Neuronal stem cell (in vitro differentiated cells): Measurements from ENCODE around the gene KIF2B.
A peak's percentile ranks its signal among the peaks of the same experiment; 100 is the strongest.
"Not testable (repeated sequence)": the region's sequence is repeated elsewhere in the genome, so short reads cannot be mapped to it uniquely, and the experiment has no call there.

Source experiments
- DNase-seq: peaks from one replicate; pipeline ENCODE4 v3.0.0-alpha.2; 2013; ENCODE audit warnings: low spot score
- H2AFZ ChIP-seq: one replicate; pipeline ENCODE4 v1.6.1; 2013; ENCODE audit warnings: mild to moderate bottlenecking, low read length, inconsistent platforms
- H2AK5ac ChIP-seq: 2 replicates; pipeline ENCODE4 v1.6.1; 2013; ENCODE audit warnings: low read depth, mild to moderate bottlenecking, inconsistent platforms, low read length, moderate library complexity, mixed read lengths
- H2BK120ac ChIP-seq: 2 replicates; pipeline ENCODE4 v1.6.1; 2013; ENCODE audit warnings: low read depth, mild to moderate bottlenecking, inconsistent platforms, low read length, moderate library complexity, mixed read lengths
- H2BK12ac ChIP-seq: one replicate; pipeline ENCODE4 v1.6.1; 2013; ENCODE audit warnings: low read length, inconsistent platforms
- H2BK15ac ChIP-seq: 2 replicates; pipeline ENCODE4 v1.6.1; 2013; ENCODE audit warnings: mild to moderate bottlenecking, low read length, inconsistent platforms, mixed read lengths
- H2BK5ac ChIP-seq: one replicate; pipeline ENCODE4 v1.6.1; 2013; ENCODE audit warnings: inconsistent platforms, mild to moderate bottlenecking, low read length, moderate library complexity
- H3K14ac ChIP-seq: one replicate; pipeline ENCODE4 v1.6.1; 2013; ENCODE audit warnings: low read length, inconsistent platforms
- H3K18ac ChIP-seq: 2 replicates; pipeline ENCODE4 v1.6.1; 2013; ENCODE audit warnings: low read length, inconsistent platforms
- H3K23ac ChIP-seq: 2 replicates; pipeline ENCODE4 v1.6.1; 2013; ENCODE audit warnings: low read depth, mild to moderate bottlenecking, mixed read lengths, low read length, inconsistent platforms; ENCODE audit not compliant: poor library complexity
- H3K27ac ChIP-seq: replicated peaks from 3 replicates; pipeline ENCODE4 v1.5.1; 2013; ENCODE audit warnings: low read length, inconsistent platforms
- H3K27me3 ChIP-seq, 3 experiments: 2 replicates each; pipeline ENCODE4 v1.6.1; 2013; ENCODE audit warnings: low read length in 3 of 3, mild to moderate bottlenecking in 2 of 3, inconsistent platforms in 1 of 3, low read depth in 1 of 3, mixed read lengths in 1 of 3, moderate library complexity in 1 of 3; ENCODE audit not compliant: control insufficient read depth in 3 of 3, insufficient read depth in 3 of 3
- H3K36me3 ChIP-seq, 2 donors: replicated peaks in 1 of 2; 2 replicates each; pipeline ENCODE4 v1.6.1; 2013; ENCODE audit warnings: low read length in 2 of 2; ENCODE audit not compliant: control insufficient read depth in 2 of 2, insufficient read depth in 2 of 2
- H3K4ac ChIP-seq: 2 replicates; pipeline ENCODE4 v1.6.1; 2013; ENCODE audit warnings: inconsistent platforms, mild to moderate bottlenecking, low read length, moderate library complexity
- H3K4me1 ChIP-seq, 2 donors: 1 replicate in 1 of 2; 2 replicates in 1 of 2; pipeline ENCODE4 v1.6.1; 2013; ENCODE audit warnings: low read length in 2 of 2, low read depth in 1 of 2; ENCODE audit not compliant: control insufficient read depth in 2 of 2, insufficient read depth in 1 of 2
- H3K4me2 ChIP-seq: one replicate; pipeline ENCODE4 v1.6.1; 2013; ENCODE audit warnings: mild to moderate bottlenecking, low read length, inconsistent platforms; ENCODE audit not compliant: insufficient read depth, poor library complexity, severe bottlenecking
- H3K4me3 ChIP-seq, 2 donors: 2 replicates each; pipeline ENCODE4 v1.5.1; 2013; ENCODE audit warnings: low read length in 2 of 2, mild to moderate bottlenecking in 2 of 2, inconsistent platforms in 1 of 2, moderate library complexity in 1 of 2
- H3K79me1 ChIP-seq: one replicate; pipeline ENCODE4 v1.6.1; 2013; ENCODE audit warnings: low read depth, mild to moderate bottlenecking, inconsistent platforms, low read length, moderate library complexity
- H3K9ac ChIP-seq: one replicate; pipeline ENCODE4 v1.6.1; 2013; ENCODE audit warnings: mild to moderate bottlenecking, low read depth, low read length, inconsistent platforms; ENCODE audit not compliant: poor library complexity
- H3K9me3 ChIP-seq, 2 donors: replicated peaks in 1 of 2; 2 replicates each; pipeline versions ENCODE3 to v1.6.1; 2013; ENCODE audit warnings: low read length in 2 of 2, mild to moderate bottlenecking in 2 of 2, inconsistent platforms in 1 of 2, low read depth in 1 of 2, mixed read lengths in 1 of 2, moderate library complexity in 1 of 2; ENCODE audit not compliant: control insufficient read depth in 2 of 2, insufficient read depth in 1 of 2
- H4K8ac ChIP-seq: one replicate; pipeline ENCODE4 v1.6.1; 2013; ENCODE audit warnings: low read depth, mild to moderate bottlenecking, inconsistent platforms, low read length, moderate library complexity
- H4K91ac ChIP-seq: one replicate; pipeline ENCODE4 v1.6.1; 2013; ENCODE audit warnings: low read length, low read depth, mild to moderate bottlenecking, inconsistent platforms; ENCODE audit not compliant: poor library complexity
- WGBS, 2 donors: extraction: QIAGEN DNeasy Blood & Tissue Kit; methylation state at CpG; one replicate each; pipeline ENCODE4 v1.1.7; 2013; ENCODE audit warnings: missing lambda C conversion rate in 2 of 2, mixed read lengths in 1 of 2; ENCODE audit not compliant: insufficient read length in 2 of 2, insufficient replicate concordance in 1 of 2; ENCODE audit errors: extremely low coverage in 2 of 2; 5-methylcytosine and 5-hydroxymethylcytosine counted together

Gene KIF2B

DNA sequence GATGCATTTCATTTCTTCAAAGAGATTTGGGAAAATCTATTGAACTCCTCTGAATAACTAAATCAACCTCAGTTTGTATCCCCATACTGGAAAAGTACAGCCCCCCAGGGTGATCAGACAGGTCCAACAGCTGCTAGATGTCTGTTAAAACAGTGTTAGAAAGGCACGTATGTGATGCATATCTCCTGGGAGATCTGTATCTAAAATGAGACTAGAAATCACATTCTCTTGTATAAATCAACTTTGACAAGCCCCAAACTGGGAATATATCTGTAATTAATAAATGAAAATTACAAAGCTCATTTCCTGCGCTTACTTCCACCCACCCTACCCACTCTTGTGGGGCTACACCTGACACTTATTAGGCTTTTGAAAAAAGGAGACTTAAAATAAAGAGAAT is 3.8 kb upstream of the KIF2B start:
- H3K79me1 ChIP-seq = no peaks in the 10 kb centered on the region
- no peak overlapping the region for H2BK12ac ChIP-seq
- H3K9me3 ChIP-seq = no peaks in the 10 kb centered on the region
- H2AFZ ChIP-seq = no peak overlapping the region
- H3K23ac ChIP-seq = no peak overlapping the region
- H3K27ac ChIP-seq = no peak overlapping the region
- no peaks in the 10 kb centered on the region for H3K27me3 ChIP-seq
- H3K4ac ChIP-seq = no peak overlapping the region
- no peak overlapping the region for H2BK120ac ChIP-seq
- H3K9ac ChIP-seq = no peak overlapping the region
- no peak for DNase-seq
- no peak overlapping the region for H3K4me2 ChIP-seq
- H4K8ac ChIP-seq = no peak overlapping the region
- no peaks in the 10 kb centered on the region for H3K4me1 ChIP-seq
- H4K91ac ChIP-seq = no peak overlapping the region
- H3K36me3 ChIP-seq = no peaks in the 10 kb centered on the region
- H2BK5ac ChIP-seq = no peak overlapping the region
- no CpG with 5 or more reads among the region's 2 CpGs for WGBS, 2 donors
- no peak overlapping the region for H2BK15ac ChIP-seq
- H3K18ac ChIP-seq = no peak overlapping the region
- H2AK5ac ChIP-seq = no peak overlapping the region
- H3K4me3 ChIP-seq = no peak overlapping the region
- no peak overlapping the region for H3K14ac ChIP-seq

DNA sequence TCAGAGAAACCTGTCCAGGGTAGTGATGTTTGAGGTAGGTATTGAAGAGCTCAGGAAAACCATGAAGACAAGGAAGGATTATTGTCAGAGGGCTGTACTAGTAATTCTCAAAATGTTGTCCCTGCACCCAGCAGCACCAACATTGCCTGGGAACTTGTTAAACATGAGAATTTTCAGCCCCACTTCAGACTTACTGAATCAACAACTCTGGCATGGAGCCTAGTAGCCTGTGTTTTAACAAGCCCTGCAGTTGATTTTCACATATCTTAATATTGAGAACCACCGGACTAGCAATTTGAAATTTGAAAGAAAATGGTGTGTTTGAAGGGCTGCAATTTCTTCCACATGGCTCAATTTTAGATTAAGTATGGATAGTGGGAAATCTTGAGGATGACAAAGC is 2.8 kb upstream of the KIF2B start:
- H3K79me1 ChIP-seq = no peaks in the 10 kb centered on the region
- no peak overlapping the region for H3K23ac ChIP-seq
- DNase-seq = no peak
- whole genome bisulfite sequencing, 2 donors = no CpG with 5 or more reads among the region's 1 CpG
- no peak overlapping the region for H2AK5ac ChIP-seq
- no peaks in the 10 kb centered on the region for H3K36me3 ChIP-seq
- no peak overlapping the region for H3K14ac ChIP-seq
- H2BK5ac ChIP-seq = no peak overlapping the region
- H3K9me3 ChIP-seq = no peaks in the 10 kb centered on the region
- H2AFZ ChIP-seq = no peak overlapping the region
- no peaks in the 10 kb centered on the region for H3K4me1 ChIP-seq
- H3K4ac ChIP-seq = no peak overlapping the region
- no peak overlapping the region for H2BK12ac ChIP-seq
- no peaks in the 10 kb centered on the region for H3K27me3 ChIP-seq
- H3K27ac ChIP-seq = no peak overlapping the region
- no peak overlapping the region for H3K9ac ChIP-seq
- H4K91ac ChIP-seq = no peak overlapping the region
- no peak overlapping the region for H4K8ac ChIP-seq
- H2BK120ac ChIP-seq = no peak overlapping the region
- H2BK15ac ChIP-seq = no peak overlapping the region
- H3K4me3 ChIP-seq = no peak overlapping the region
- H3K4me2 ChIP-seq = no peak overlapping the region
- no peak overlapping the region for H3K18ac ChIP-seq

DNA sequence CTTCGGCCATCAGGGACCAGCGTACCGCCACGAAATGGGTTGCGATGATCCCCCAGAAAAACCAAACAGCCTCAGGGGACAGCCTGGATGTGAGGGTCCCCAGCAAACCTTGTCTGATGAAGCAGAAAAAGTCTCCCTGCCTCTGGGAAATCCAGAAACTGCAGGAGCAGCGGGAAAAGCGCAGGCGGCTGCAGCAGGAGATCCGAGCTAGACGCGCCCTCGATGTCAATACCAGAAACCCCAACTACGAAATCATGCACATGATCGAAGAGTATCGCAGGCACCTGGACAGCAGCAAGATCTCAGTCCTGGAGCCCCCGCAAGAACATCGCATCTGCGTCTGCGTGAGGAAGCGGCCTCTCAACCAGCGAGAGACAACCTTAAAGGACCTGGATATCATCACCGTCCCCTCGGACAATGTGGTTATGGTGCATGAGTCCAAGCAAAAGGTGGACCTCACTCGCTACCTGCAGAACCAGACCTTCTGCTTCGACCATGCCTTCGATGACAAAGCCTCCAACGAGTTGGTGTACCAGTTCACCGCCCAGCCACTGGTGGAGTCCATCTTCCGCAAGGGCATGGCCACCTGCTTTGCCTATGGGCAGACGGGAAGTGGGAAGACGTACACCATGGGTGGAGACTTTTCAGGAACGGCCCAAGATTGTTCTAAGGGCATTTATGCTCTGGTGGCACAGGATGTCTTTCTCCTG is 769 bp downstream of the KIF2B start:
- Histone ChIP-seq H2AFZ (no peak overlapping the region), H2BK12ac (no peak overlapping the region), H3K4me3 (no peak overlapping the region), H3K36me3 (no peaks in the 10 kb centered on the region), H3K14ac (no peak overlapping the region), H2AK5ac (no peak overlapping the region), H4K8ac (no peak overlapping the region), H2BK5ac (peak overlapping the region; percentile 35), H4K91ac (no peak overlapping the region), H3K9ac (peak overlapping the region; percentile 22), H3K27me3 (no peaks in the 10 kb centered on the region), H3K23ac (no peak overlapping the region), H2BK15ac (no peak overlapping the region), H2BK120ac (no peak overlapping the region), H3K18ac (no peak overlapping the region), H3K27ac (no peak overlapping the region), H3K4me1 (no peaks in the 10 kb centered on the region), H3K4ac (no peak overlapping the region), H3K79me1 (no peaks in the 10 kb centered on the region), H3K9me3 (no peaks in the 10 kb centered on the region), H3K4me2 (no peak overlapping the region)
- WGBS, 2 donors = no CpG with 5 or more reads among the region's 32 CpGs
- no peak for DNase-seq

DNA sequence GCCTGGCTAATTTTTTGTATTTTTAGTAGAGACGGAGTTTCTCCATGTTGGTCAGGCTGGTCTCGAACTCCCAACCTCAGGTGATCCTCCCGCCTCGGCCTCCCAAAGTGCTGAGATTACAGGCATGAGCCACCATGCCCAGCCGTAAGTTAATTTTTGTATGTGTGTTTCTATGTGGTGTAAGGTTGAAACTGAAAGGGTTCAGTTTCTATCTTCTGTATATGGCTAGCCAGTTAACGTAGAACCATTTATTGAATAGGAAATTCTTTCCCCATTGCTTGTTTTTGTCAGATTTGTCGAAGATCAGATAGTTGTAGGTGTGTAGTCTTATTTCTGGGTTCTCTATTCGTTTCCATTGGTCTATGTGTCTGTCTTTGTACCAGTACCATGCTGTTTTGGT is 12.0 kb downstream of the KIF2B start:
- not testable (repeated sequence) for H2BK120ac ChIP-seq, H3K79me1 ChIP-seq, H3K4me2 ChIP-seq, H3K4me1 ChIP-seq, H4K91ac ChIP-seq, H3K9me3 ChIP-seq, H3K36me3 ChIP-seq, H2BK5ac ChIP-seq, H3K18ac ChIP-seq, H2AK5ac ChIP-seq, H2BK12ac ChIP-seq, H3K14ac ChIP-seq, H4K8ac ChIP-seq, H3K27me3 ChIP-seq, H3K23ac ChIP-seq, H3K4ac ChIP-seq, H3K9ac ChIP-seq, DNase-seq, H2AFZ ChIP-seq, H2BK15ac ChIP-seq, H3K4me3 ChIP-seq, H3K27ac ChIP-seq
- WGBS, 2 donors = no CpG with 5 or more reads among the region's 8 CpGs
